ENCODE measurements around the gene TOP2A.

The TOP2A gene

DNA sequence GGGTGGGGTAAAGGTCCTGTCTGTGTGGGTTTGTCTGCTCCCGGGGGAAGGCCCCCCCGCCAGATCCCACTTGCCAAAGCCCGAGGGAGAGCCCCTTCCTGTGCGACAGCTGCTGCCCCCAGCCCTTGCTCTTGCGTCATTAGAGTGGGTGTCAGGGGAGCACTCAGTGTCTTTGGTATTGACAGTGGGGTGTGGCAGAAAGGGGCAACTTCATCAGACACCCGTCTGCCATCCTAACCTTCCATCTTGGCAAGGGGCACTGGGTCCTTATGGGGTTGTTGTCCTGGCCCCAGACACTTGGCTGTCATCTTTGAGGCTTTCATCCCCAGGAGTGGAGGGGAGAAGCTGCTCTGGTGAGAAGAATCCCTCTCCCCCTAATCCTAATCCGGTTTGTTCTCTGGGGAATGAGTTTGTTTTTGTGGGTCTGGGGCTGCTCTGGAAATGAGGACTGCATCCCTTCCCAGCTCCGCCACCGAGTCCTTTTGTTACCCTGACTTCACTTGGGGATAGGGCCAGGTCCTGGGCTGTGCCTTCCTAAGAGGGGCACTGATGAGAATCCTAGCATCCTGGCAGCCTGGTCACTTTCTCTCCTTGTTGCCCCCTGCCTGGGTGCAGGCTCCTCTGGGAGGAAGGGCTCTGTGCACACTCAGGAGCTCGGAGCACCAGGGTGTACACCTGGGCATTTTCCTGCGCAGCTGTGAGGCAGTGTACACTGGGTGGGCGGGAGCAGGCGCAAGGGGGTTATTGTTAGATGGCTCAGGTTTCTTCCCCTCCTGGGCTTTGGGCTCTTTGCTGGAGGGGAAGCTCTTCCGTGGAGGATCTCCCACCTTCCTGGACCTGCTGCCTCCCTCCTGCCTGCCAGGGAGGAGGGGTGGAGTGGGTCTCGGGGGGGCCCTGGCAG, 74.2 kb downstream of the TOP2A start:
- no peak for DNase-seq

DNA sequence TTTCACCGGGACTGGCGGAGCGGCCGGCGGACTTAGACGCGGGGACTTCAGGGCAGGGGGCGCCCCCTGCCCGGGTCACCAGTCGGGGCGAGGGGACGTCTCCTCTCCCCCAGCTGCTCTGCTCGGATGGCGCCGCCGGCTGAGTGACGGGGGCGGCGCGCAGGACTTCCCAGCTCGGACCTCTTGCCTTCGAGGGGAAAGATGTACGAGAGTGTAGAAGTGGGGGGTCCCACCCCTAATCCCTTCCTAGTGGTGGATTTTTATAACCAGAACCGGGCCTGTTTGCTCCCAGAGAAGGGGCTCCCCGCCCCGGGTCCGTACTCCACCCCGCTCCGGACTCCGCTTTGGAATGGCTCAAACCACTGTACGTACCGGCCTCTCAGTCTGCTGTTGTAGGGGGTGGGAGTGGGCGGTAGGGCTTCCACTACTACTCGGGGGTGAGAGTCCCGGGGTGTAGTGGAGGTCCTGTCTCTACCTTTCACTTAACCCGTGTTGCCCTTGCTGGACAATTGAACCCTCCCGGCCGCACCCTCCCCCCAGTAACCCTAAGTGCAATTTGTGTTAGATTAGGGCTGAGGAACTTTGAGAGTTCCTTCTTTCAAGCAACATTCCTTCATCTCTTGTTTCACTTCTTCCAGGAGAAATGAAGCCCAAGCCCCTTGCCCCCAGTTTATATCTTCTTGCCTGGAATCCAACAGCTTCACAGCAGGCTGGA, 75.0 kb downstream of the TOP2A start:
- no peak for DNase-seq

DNA sequence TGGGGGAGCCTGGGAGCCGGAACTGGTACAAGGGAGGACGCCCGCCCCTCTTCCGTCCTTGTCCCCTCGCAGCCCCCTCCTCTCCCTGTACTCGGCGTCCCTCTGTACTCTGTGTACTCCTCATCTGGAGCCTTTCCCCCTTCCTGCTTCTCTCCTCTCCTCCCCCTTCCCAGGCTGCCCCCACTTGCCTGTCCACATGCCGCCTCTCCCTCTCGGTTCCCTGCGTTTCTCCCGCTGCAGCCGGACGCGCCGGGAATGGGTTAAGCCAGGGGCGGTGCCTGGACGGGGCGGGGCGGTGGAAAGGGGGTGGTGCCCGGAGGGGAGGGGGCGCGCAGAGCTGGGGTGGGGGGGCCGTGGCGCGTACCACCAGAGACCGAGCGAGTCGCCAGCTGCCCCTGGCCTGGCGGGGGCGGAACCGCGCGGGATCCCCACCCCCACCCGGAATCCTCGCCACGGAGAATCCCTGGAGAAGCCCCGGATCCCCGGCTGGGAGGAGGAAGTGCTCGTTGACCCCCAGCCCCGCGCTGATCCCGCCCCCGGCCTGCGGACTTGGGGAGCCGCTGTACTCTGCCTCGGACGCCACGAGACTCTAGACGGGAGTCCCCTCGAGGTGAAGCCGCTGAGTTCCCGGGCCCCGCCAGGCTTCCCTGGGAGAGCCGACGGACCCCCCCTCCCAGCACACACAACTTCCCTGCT, 75.7 kb downstream of the TOP2A start:
- no peak for DNase-seq

DNA sequence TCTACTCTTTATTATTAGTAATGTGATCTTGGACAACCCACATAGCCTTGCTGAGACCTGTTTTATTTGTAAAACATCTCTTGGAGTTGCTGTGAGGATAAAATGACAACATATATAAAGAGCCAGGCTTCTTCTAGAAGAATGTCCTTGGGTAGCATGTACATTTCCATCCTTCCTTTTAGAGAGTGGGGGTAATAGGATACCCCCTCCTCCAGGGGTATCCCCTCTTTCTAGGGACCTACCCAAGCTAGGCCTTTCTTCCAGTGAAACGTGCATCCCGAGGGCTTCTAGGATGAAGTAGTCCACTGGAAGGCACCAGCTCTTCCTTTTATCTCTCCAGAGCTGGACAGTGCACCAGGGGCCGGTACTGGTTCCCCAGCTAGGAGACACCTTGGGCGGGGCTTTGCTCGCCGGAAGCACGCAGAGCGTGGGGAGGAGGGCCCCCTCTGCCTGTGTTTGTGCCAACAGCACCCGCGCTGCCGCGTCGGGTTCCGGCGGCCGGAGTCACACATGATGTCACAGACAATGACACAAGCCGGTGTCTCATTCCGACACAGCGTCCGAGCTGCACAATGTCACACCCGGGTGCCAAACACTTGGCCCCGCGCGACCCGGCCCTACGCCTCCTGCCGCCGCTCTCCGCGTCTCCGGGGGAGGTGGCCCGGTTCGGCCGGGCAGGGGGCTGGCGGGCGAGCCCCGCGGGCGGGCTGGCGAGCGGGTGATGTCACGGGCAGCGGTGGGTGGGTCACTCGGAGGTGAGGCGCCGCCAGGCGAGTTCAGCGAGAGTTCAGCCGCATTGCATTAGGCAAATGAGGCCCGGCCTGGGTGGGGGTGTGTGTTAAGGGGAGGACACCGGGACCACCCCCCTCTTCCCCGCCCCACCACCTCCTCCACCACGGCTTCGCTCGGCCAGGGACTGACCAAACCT, 76.6 kb downstream of the TOP2A start:
- peak; percentile 34 for DNase-seq

DNA sequence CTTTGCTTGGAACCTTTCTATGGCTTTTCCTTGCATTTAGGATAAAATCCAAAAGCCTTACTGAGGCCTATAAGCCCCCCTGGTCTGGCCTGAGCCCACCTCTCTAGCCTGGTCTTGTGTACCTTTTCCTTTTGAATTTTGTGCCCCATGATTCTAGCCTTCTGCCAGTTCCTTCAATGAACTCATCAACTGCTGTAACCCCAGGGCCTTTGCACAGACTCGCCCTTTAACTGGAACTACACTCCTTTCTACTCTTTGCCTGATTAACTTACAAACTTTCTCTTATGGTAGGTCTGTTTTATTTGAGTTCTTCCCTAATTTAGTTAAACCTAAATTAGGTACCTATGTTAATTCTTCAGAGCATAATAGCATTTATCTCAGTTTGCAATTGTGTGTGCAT, 77.4 kb downstream of the TOP2A start:
- no peak for DNase-seq

DNA sequence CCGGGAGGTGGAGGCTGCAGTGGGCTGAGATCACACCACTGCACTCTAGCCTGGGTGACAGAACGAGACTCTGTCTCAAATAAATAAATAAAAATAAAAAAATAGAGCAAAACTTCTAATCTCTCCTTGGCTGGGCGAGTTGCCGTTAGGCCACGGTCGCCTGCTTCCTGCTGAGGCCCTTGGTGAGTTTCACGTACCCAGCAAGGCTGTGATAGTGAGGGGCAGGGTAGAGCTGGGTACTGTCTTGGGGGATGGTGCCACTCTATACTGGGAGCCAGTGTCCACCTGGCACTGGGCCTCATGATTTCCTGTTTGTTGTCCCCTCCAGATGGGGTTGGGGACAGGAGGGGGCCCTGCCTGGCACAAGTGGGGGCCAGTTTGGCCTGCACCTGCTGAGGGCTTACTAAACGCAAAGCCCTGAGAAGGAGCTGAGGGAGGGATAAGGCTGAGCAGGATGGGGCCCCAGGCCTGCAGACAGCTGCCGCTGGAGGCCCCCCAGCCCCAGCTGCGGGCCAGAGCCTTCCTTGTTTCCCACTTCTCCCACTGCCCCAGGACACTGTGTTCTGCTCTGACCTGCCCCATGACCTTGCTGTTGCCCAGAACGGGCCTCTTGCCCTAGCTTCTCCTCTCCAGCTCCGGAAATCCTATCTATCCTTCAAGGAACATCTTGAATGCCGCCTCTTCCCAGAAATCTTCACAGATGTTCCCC, 78.6 kb downstream of the TOP2A start:
- no peak for DNase-seq
